Osteoblast (primary cell): ENCODE data around the gene OSCP1. TPM values are rescaled to one million over a fixed set of nuclear protein-coding genes. Genes with fewer than 3 reads are reported as not detected.

Experiments
- DNase-seq: peaks from one replicate; pipeline ENCODE4 v3.0.0; 2011; ENCODE audit warnings: low spot score, mixed read lengths; ENCODE audit not compliant: insufficient read length; ENCODE audit errors: missing footprints
- H2AFZ ChIP-seq: 2 replicates; pipeline ENCODE4 v1.6.0; 2011; ENCODE audit warnings: mild to moderate bottlenecking, low read length
- H3K27ac ChIP-seq: 2 replicates; pipeline ENCODE4 v1.5.1; 2011; ENCODE audit warnings: mild to moderate bottlenecking, low read depth, low read length, moderate library complexity
- H3K27me3 ChIP-seq: 2 replicates; pipeline ENCODE4 v1.6.0; 2012; ENCODE audit warnings: mild to moderate bottlenecking, control low read depth, inconsistent platforms, low read length, moderate library complexity; ENCODE audit not compliant: insufficient read depth
- H3K36me3 ChIP-seq: 2 replicates; pipeline ENCODE4 v1.5.1; 2011; ENCODE audit warnings: mild to moderate bottlenecking, low read length, control low read depth, moderate library complexity; ENCODE audit not compliant: insufficient read depth
- H3K4me1 ChIP-seq: 2 replicates; pipeline ENCODE4 v1.5.1; 2011; ENCODE audit warnings: mild to moderate bottlenecking, low read length, control low read depth, moderate library complexity; ENCODE audit not compliant: insufficient read depth
- H3K4me2 ChIP-seq: 2 replicates; pipeline ENCODE4 v1.6.0; 2011; ENCODE audit warnings: mild to moderate bottlenecking, low read length; ENCODE audit not compliant: insufficient read depth
- H3K4me3 ChIP-seq: fragments of 200-600 bp; sonication (generic); 3 replicates; pipeline ENCODE4 v1.5.1; 2012; ENCODE audit warnings: mild to moderate bottlenecking, low read length, inconsistent platforms; ENCODE audit not compliant: insufficient read depth
- H3K79me2 ChIP-seq: 2 replicates; pipeline ENCODE4 v1.6.0; 2012; ENCODE audit warnings: mild to moderate bottlenecking, low read length, control low read depth, inconsistent platforms; ENCODE audit not compliant: insufficient read depth
- H3K9me3 ChIP-seq: 2 replicates; pipeline ENCODE4 v1.5.1; 2011; ENCODE audit warnings: low read depth, low read length, control low read depth
- H4K20me1 ChIP-seq: 2 replicates; pipeline ENCODE4 v1.6.0; 2012; ENCODE audit warnings: mild to moderate bottlenecking, low read length, control low read depth; ENCODE audit not compliant: insufficient read depth
- total RNA-seq: library from RNA; depleted of rRNA; stranded (reverse); fragments of >200 nt; gene quantifications from 2 replicates; pipeline ENCODE4 v1.2.3, GENCODE V29; 2012
- TF ChIP-seq, protein P1 (sequence below): IDR thresholded peaks from 2 replicates; pipeline ENCODE4 v1.5.1; 2011; ENCODE audit warnings: mild to moderate bottlenecking, low read depth, low read length, moderate library complexity; ENCODE audit errors: extremely low read depth

OSCP1 gene
- total RNA-seq, 1 donor: 14.5 TPM

DNA sequence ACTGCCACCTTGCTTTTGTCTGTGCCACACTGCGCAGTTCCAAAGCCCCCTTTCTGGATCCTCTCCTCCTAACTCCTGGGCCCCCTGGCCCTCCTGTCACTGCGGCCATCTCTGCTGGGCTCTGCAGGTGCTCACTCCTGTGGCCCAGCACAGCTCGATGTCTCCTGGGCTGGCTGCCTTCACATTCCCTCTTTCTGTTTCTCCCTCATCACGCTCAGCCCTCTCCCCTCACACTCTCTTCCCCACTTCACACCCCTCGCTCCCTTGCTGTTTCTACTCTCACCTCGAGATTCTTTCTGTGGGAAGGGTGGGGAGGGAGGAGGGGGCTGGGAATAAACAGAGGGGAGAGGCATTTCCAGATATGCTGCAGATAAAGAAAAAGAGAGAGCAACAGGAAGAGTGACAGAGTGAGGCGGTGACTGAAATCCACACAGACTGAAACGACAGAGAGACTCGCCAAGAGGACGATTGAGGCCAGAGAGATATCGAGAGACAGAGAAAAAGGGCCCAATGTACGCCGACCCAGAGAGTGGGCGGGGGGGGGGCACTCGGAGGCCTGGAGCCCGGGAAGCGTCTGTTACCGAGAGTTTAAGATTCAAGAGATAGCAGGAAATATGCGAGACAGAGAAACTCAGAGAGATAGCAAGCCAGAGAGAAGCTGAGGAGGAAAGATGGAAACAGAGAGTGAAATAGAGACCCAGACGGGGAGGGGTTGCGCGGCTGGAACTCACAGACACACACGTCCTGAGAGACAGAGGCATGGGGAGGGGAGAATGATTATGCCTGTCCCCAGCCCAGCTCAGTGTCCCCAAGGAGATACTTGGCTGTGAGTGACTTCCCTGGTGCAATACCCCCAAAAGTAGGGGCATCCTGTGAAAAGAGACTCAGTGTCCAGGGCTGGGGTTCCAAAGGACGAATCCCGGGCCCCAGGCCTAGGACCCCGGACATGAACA lies 31.8 kb upstream of the OSCP1 start:
- Histone ChIP-seq H3K4me2 (peak overlapping the region; percentile 18), H3K4me1 (no peaks in the 10 kb centered on the region), H3K4me3 (no peak overlapping the region), H4K20me1 (no peaks in the 10 kb centered on the region), H3K36me3 (no peaks in the 10 kb centered on the region), H3K27me3 (peaks cover 21% of the 10 kb centered on the region), H3K79me2 (no peaks in the 10 kb centered on the region), H3K27ac (no peak overlapping the region), H2AFZ (no peak overlapping the region), H3K9me3 (no peaks in the 10 kb centered on the region)
- DNase-seq: peak; percentile 62
- TF ChIP-seq, protein P1, sequence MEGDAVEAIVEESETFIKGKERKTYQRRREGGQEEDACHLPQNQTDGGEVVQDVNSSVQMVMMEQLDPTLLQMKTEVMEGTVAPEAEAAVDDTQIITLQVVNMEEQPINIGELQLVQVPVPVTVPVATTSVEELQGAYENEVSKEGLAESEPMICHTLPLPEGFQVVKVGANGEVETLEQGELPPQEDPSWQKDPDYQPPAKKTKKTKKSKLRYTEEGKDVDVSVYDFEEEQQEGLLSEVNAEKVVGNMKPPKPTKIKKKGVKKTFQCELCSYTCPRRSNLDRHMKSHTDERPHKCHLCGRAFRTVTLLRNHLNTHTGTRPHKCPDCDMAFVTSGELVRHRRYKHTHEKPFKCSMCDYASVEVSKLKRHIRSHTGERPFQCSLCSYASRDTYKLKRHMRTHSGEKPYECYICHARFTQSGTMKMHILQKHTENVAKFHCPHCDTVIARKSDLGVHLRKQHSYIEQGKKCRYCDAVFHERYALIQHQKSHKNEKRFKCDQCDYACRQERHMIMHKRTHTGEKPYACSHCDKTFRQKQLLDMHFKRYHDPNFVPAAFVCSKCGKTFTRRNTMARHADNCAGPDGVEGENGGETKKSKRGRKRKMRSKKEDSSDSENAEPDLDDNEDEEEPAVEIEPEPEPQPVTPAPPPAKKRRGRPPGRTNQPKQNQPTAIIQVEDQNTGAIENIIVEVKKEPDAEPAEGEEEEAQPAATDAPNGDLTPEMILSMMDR: no peak

GRCh38 chr1:36481091-36481490 lies 30.8 kb upstream of the OSCP1 start:
- Histone ChIP-seq H3K27me3 (peaks cover 21% of the 10 kb centered on the region), H3K79me2 (no peaks in the 10 kb centered on the region), H3K9me3 (no peaks in the 10 kb centered on the region), H4K20me1 (no peaks in the 10 kb centered on the region), H3K4me1 (no peaks in the 10 kb centered on the region), H3K4me3 (no peak overlapping the region), H3K27ac (no peak overlapping the region), H2AFZ (no peak overlapping the region), H3K4me2 (no peak overlapping the region), H3K36me3 (no peaks in the 10 kb centered on the region)
- no peak for DNase-seq
- TF ChIP-seq, protein P1: no peak

DNA sequence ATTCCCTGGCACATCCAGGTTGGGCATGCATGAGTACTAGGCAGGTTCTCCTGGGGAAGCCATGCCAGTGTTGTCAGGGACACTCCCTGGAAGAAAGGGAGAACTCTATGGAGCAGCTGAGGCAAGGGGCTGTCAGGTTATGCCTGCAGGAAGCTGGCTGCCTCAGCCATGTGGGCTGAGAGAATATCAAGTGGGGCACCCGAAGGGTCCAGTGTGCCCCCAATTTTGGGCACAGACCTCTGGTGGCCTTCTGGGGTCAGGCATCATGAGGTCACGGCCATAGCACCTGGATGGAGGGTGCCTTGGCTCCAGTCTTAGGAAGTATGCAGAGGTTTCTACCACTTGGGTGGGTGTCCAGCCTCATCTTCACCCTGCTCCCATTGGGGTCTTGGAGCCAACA lies 29.9 kb upstream of the OSCP1 start:
- no peaks in the 10 kb centered on the region for H3K4me1 ChIP-seq

More for the DNA sequence above, 29.9 kb upstream of the OSCP1 start:
- no peaks in the 10 kb centered on the region for H3K9me3 ChIP-seq
- H3K27ac ChIP-seq: no peak overlapping the region
- H4K20me1 ChIP-seq: no peaks in the 10 kb centered on the region
- no peaks in the 10 kb centered on the region for H3K36me3 ChIP-seq
- no peak overlapping the region for H2AFZ ChIP-seq
- no peaks in the 10 kb centered on the region for H3K79me2 ChIP-seq
- no peak overlapping the region for H3K4me3 ChIP-seq
- DNase-seq: no peak
- H3K4me2 ChIP-seq: no peak overlapping the region
- TF ChIP-seq, protein P1: no peak
- H3K27me3 ChIP-seq: peaks cover 21% of the 10 kb centered on the region
